Astrocyte of the cerebellum (primary cell): Measurements from ENCODE around the gene DOK3.

ENCODE experiments used
- DNase-seq: peaks from one replicate; pipeline ENCODE4 v3.0.0-alpha.2; 2011; ENCODE audit warnings: low read depth
- H3K4me3 ChIP-seq: 2 replicates; pipeline ENCODE4 v1.5.1; 2011; ENCODE audit warnings: mild to moderate bottlenecking, low read depth, low read length, moderate library complexity
- CTCF ChIP-seq: IDR thresholded peaks from 2 replicates; pipeline ENCODE4 v1.5.1; 2012; ENCODE audit warnings: low read length, low read depth, moderate library complexity, mild to moderate bottlenecking; ENCODE audit errors: missing control alignments
- in situ Hi-C: cut with HindIII; loops from 2 replicates; pipeline ENCODE4 v1.10.0; 2017; ENCODE audit warnings: low sequenced_read_pairs

Gene DOK3

DNA sequence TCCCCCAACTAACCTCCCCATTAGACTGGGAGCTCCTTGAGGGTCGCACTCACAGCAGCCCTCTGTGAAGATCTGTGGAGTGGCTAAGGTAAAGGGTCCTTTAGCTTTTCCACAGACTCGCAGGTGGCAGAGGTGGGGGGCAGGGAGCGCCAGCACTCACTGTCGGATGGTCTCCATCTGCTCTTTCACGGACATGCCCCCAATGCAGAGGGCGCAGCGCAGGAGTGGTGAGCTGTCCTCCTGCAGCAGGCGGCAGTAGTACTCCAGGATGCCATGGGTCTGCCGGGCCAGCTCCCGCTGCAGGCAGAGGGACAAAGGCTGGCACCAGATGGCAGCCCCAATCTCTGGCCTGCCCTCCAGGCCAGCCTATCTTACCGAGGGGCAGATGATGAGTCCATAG is 4.9 kb upstream of the DOK3 start:
- H3K4me3 ChIP-seq, result no peak overlapping the region
- no peak for TF ChIP-seq CTCF
- in situ Hi-C loops, result no loop called here
- DNase-seq, result no peak

GRCh38 chr5:177513500-177513899 is 3.9 kb upstream of the DOK3 start:
- no peak for TF ChIP-seq CTCF
- no peak for DNase-seq
- no peak overlapping the region for H3K4me3 ChIP-seq
- in situ Hi-C loops, result no loop called here

GRCh38 chr5:177512736-177513380 is 3.2 kb upstream of the DOK3 start:
- in situ Hi-C loops, result no loop called here

DNA sequence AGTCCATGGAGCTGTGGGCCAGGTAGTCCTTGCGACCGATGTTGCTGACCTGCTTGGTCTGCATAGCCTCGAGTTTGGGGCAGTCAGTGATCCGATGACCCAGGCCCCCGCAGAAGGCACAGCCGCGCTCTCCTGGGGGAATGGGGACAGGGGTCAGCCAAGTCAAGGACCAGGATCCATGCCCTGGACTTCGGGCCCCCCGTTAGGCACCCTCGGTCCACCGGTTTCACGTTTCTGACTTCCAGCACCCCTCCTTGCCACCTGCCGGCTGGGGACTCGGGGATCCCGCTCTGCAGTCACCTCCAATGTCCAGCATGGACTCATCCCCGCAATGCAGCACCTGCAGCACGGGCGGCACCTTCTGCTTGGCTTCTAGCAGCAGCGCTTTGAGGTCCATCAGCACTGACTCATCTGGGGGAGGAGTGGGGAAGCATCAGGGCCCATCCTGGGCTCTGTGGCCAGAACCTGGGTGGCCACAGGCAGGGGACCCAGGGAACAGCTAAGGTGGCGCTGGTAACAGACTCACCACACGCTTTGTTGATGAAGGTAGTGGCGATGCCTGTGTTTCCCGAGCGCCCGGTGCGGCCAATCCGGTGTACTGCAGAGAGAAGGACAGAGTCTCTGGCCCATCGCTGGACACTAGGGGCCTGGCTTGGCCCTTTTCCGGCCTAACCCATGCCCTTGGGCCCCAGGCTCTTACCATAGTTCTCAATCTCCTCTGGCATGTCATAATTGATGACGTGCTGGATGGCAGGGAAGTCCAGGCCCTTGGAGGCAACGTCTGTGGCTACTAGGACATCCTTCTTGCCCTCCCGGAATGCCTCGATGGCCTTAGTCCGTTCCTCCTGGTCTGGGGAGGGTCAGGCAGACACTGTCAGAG is 2.4 kb upstream of the DOK3 start:
- H3K4me3 ChIP-seq, result no peak overlapping the region
- in situ Hi-C loops, result no loop called here
- TF ChIP-seq CTCF, result no peak
- no peak for DNase-seq

More at GRCh38 chr5:177512736-177513380, 3.2 kb upstream of the DOK3 start:
- H3K4me3 ChIP-seq, result no peak overlapping the region
- DNase-seq, result no peak
- TF ChIP-seq CTCF, result no peak

DNA sequence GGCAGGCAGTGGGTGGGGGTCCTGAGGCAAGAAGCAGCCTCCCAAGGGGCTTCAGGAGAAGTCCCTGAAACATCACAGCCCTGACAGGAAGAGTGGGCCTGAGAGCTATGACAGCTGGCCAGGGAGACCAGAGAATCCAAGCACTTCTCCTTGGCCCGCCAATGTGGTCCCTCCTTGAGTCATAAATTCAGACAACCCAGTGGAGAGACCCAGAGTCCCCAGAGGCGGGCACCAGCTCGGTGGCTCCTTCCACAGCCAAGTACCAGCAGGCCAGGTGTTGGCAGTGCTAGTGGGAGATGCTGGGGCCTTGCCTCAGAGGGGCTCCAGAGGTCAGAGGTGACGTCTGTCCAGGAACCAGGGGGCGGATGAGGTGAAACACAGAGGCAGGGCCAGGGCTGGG is 1.6 kb upstream of the DOK3 start:
- no peak for DNase-seq
- no peak for TF ChIP-seq CTCF
- in situ Hi-C loops, result no loop called here
- H3K4me3 ChIP-seq, result no peak overlapping the region

DNA sequence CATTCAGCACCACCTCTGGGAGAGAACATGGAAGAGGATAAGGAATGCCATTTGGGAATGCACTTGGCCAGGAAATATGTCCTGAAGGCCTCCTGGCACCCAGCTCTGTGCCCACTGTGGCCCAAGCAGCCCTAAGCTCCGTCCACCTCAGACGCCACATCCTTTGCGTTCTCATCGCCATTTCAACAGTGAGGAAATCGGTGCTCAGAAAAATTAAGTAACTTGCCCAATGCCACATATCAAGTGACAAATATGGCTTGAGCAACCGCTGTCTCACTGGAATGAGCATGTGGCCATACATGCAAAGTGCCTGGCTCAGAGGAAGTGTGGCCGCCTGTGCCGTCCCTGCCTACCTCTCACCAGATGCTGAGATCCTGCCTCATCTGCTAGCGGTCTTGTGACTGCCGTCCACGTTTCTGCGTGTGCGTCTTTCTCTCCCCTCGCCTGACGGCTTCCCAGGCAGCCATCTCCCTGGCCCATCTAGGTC is 984 bp upstream of the DOK3 start:
- H3K4me3 ChIP-seq, result no peak overlapping the region
- in situ Hi-C loops, result no loop called here
- DNase-seq, result no peak
- no peak for TF ChIP-seq CTCF
